Measurements from ENCODE around the gene PROS1. TPM values are rescaled to one million over a fixed set of nuclear protein-coding genes. Genes with fewer than 3 reads are reported as not detected.

PROS1 gene
- polyA plus RNA-seq (2013, experiment 1 of 2; ENCODE audit: insufficient read length) = 1.1 TPM
- polyA plus RNA-seq (2013, experiment 2 of 2; ENCODE audit: insufficient read length) = 2.1 TPM

DNA sequence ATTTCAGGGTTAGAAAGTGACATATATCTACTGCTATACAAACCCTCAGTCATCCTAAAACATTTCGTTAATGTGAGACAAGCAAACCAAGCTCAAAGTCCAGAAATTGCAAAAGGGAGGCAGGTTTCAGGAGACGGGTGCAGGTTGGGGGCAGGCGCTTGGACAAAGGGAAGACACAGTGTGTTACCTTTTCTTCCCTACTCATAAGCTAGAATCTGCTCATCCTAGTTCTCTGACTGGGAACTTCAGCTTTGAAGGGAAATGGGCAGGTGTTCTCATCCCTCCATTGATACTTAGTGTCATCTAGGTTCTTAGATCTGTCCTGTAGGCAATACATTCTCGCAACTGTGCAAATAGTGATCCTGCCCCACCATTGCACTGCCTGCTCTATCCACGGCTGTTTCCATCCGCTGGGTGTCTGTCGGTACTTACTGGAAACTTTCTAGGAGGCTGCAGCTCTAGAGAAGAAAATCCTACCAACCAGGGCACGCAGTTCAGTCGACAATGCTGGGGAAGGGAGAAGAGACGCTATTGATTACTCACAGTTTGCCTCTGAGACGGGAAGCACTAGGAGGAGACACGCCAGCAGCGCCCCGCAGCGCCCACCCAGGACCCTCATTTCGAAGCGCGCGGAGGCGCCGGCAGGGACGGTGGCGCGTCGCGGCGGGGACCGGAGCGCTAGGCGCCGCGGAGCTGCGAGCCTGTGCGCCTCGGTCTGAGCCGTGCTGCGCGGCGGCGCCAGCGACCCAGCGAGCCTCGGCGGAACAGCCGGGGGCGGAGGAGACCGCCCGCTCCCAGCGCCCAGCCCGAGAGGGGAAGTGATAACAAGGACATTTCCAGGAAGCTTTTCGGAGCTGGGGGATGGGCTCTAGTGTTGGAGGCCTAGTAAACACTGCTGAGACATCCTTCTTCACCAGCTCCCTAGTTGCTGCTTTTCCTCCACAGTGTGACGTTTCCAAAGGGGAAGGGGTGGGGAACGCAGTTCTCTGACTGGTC is at the start of gene PROS1:
TSS of gene PROS1 (minus strand) at position 766 of the 996 bp plus-strand sequence. CDS start at position 619, 147 bp downstream.
- DNase-seq = peak; percentile 63

DNA sequence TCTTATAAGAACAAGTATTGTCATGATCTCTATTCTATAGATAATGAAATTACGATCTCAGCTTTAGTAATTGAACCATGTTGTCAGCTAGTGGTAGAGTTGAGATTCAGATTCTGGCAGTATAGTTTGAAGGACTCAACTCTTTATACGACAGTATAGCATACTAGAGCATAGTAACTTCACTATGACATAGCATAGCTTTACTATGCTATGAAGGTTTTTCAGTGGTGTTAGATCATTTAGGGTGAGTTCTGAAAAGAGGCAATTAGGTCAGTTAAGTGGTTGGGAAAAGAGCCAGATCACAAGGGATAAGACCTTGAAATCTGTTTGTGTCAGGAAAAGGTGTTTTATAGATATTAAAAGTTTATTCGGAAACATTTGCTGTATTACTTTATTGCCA is 46.6 kb upstream of the PROS1 start:
- DNase-seq = no peak

DNA sequence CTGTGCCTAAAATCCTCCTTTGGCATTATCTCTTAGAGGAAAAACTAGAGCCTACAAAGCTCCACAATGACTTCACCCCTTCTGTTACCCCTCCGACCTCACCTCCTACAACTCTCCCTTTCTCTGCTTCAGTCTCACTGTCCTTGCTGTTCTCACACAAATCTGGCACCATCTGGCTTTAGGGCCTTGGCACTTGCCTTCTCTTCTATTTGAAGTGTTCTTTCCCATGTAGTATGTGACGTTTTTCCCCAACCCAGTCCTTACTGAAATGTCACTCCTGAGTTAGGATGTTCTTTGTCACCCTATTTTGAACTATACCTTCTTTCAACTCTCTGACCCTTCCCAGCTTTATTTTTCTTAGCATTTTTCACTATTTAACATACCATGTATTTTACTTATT is 46.0 kb upstream of the PROS1 start:
- DNase-seq = no peak

DNA sequence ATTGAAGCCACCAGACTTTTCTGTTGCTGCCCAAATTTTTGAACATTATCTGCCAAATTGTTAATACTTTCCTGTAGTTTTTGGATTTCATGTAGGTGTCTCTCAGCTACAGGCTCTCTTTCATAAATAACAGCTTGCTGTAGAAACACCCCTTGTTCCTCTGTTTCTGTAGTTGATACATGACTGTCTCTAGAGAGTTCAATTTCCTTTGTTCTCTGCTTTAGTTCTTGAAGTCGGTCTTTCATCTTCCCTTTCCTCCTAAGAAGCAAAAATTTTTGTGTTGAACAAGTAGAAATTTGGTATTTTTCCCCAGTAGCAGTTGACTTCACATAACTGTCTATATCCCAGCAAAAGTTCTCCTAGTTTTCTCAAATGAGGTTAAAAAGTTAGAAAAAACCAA is 41.3 kb upstream of the PROS1 start:
- DNase-seq = no peak

DNA sequence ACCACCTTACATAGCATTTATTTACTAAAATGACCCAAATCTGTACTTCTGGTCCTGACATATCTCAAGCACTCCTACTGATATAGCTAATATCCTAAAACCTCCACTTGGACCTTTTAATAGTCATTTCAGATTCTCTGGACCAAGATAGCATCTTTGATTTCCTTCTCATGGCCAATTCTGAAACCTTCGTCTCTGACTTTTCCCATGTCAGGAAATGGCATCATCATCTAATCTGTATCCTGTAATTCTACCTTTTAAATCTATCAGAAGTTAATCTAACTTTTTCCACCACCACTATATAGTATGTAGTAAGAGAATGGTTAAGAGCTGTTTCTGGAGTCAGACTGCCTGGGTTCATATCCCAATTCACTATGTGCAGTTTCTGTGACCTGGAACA is 38.5 kb upstream of the PROS1 start:
- no peak for DNase-seq

DNA sequence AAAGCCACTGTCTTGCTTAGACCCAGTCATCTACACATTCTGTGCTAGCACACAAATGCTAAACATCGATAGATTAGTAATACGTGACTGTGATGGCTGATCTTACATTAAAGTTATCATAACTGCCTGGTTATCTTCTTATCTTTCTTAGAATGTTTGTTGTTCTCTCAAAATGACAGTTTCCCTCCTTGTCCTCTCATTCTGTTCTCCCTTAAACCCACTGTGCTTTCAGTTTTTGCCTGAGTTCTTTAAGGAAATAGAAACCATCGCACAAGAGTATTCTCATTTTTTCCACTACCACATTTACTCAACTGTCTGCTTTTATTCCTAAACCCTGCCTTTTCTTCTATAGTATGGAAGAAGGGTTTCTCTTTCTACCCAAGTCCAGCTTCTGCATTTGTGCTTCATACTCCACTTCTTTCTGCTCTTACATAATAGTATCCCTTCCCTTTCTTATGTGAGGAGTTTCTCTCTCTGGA is 37.6 kb upstream of the PROS1 start:
- DNase-seq = no peak

DNA sequence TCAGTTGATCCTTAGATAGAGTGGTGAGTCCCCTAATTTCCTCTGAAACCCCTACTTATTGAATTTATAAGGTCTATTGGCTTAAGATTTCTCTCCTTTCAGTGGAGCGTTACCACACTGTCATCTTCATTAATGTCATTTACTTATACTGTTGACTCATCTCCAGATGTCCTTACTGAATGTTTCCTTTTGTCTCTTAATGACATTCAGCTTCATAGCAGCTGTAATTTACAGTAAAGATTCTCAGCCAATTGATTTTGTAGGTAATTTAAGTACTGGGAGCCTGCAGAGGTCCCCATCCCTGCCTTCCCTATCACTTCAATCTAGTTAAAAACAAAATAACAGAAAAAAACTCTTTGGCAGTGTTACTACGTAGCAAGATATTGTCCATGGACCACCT is 35.9 kb upstream of the PROS1 start:
- no peak for DNase-seq

DNA sequence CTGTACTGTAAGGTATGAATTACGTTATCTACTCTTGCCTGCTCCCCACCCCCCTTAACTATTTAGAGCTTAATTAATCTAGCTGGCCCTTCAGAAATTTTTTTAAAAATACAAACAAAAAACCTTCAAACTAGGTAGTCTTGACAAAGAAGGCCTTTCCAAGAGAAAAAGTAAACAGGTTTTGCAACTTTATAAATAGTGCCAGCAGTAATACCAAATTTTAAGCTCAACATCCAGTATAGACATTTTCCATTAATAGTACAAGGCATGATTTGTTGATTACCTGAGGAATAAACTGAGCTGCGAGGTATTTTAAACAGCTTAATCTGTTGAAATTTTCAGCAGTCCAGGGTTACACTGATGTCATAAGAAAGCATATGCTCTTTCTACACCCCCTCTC is 34.6 kb upstream of the PROS1 start:
- no peak for DNase-seq

DNA sequence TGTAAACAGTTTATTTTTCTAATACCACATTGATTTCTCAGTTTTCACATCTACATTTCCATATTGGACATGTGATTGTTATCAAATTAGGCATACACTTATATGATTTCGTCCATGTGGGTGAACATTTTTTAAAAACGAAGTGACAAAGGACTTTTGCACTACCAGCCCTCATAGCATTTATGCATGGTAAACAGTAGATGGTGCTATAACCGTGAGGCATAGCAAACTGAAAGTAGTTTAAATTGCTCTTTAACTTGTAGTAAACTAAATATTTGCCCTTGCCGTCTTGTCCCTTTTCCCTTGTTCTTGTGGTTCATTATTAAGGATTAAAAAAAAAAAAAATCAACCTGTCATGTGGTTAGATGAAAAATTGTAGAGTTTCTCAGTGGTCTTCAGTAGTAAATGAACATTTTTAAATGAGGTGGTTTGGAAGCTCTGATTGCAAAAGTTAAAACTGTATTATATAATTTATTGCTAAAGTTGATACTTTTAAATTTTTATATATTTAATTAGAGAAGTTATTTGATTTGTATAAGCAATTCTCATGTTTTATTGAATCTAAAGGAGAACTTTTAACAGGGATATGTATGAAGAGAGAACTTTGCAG is 30.7 kb upstream of the PROS1 start:
- DNase-seq = peak; percentile 63

DNA sequence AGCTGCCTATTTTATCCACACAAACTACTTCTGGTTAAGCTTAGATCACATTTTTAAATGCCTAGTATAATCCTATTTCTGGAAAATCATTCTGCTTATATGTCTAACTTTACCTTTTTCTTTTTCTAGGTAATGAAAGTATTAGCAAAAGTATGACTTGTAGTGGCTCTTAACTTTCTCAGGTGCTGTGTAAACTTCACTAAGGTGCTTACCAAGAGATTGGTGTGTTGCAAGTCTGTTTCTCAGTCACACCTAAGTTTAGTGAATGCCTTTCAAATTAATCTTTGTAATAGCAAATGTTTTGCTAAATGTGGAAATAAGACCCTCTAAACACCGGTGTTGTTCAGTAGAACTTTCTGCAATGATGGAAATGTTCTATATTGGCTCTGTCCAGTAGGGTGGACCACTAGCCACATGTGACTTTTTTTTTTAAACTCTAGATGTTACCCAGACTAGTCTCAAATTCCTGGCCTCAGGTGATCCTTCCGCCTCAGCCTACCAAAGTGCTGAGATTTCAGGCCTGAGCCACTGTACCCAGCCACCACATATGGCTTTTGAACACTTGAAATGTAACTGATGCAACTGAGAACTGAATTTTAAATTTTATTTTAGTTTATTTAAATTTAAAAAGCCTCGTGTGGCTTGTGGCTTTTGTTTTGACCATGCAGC is 28.3 kb upstream of the PROS1 start:
- DNase-seq = no peak

DNA sequence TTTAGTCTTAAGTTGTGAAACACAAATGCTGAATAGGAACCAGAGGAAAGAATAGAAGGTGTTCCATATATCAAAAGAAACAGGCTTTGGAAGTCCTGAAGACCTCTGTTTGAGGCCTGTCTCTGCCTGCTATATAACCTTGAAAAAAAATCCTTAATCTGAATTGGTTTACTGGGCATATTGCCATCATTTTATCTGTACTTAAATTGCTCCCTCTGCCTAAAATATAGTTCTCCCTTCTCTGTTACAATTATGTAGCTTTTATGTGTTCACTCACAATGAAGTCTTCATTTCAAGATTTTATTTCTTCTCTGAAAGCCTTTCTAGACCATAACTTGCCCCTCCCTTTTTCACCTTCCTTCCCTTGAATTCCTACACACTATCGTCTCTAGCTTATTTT is 27.5 kb upstream of the PROS1 start:
- no peak for DNase-seq

DNA sequence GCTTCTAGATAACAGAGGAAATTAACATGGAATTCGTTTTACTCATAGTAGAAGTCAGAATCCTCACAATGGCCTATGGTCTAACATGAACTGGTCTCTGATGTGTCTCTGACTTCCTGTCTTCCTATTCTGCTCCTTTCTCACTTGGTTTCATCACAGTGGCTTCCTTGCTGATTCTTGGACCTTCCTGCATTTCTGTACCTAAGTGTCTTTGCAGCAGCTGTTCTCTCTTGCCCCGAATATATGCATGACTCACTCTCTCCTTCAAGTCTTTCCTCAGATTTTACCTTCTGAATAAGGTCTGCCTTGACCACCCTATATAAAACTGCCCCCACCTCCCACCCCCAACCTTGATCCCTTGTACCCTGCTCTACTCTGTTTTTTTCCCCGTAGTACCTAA is 20.4 kb upstream of the PROS1 start:
- no peak for DNase-seq

DNA sequence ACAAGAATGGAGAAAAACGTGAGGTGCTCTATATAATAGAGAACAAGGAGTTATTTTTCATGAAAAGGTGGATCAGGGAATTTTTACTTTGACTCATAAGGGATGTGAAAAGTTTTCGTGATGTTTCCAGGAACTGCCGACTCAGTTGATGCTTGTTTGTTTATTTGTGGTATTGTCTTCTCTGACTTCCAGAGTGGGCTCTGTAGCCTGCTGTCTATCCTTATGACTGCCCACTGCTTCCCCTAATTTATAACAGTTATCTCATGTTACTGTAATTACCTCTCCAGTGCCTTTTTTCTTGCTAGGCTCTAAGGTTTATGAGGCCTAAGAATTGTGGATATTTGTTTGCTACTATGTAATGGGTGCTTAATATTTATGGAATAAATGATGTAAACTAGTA is 18.5 kb upstream of the PROS1 start:
- DNase-seq = no peak

DNA sequence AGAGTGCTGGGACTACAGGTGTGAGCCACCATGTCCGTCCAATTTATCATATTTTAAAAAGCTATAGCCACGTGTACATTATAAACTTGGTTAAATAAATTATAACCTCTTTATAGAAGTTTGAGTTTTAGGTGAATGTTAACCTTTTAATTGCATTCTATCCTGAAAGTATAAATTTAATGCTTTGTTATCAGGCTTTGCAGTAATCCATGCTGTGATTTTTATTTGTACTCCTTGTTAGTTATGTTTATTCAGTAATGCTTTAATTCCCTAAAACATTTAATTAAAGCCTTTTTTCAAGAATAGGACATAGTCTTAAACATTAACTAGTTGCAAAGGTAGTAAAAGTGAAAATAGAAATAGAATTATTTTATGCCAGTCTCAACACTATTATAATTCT is 17.9 kb upstream of the PROS1 start:
- DNase-seq = no peak

DNA sequence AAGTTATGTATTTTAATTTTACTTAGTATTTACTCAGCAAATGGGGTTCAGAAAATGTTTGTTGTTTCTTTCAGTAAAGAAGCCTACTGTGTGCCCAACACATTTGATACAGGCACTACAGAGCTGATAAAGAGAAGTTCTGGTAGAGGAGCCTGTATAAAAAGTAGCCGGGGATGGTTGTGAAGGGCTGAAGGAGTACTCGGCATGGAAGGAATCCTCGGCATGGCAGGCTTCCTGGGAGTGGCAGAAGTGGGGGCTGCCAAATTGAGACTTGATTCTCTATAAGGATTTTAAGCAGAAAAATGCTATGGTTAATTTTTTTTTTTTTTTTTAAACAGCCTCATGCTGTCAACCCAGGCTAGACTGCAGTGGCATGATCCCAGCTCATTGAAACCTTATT is 15.5 kb upstream of the PROS1 start:
- DNase-seq = peak; percentile 19

DNA sequence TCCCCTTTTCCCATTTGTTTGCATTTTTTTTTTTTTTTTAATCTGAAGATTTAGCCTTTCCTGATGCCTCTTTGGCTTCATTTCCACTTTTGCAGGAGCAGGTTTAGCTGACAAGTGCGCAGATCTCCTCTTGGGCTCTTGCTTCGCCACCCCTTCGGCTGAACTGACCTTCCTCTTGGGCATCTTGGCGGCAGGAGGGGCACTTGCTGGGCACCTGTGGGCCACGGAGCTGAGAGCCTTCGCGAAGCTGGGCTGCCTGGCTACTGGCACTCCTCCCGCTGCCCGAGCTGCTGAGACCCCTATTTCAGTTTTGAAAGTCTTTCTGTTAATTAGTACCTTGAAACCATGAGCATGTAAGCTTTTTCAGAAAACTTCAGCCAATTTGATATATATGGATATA is 15.1 kb upstream of the PROS1 start:
- DNase-seq = no peak

DNA sequence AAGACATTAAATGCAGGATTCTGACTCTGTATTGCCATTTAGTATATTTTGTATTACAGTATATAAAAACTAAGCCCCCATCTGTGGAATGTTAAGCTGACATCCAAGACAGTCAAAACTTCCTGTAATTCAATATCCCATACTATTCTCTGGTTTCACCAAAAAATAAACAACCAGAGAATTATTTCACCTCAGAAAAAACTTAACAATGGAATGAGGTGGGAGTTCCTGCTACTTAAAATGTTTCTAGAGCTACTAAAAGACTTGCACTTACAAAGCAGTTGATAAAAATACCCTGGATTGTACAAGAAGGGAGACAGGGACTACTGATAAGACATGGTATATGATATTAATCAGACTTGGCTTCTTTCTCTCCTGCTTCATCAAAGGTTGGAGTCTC is 14.6 kb upstream of the PROS1 start:
- peak; percentile 33 for DNase-seq

DNA sequence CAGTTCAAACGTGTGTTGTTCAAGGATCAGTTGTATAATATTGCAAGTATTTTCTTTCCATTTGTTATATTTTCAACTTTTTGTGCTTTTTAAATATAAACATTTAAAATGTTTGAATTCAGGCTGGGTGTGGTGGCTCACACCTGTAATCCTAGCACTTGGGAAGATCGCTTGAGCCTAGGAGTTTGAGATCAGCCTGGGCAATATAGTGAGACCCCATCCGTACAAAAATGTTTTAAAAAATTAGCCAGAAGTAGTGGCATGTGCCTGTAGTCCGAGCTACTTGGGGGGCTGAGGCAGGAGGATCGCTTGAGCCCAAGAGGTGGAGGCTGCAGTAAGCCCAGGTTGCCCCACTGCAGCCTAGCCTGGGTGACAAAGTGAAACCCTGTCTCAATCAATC is 10.9 kb upstream of the PROS1 start:
- no peak for DNase-seq

DNA sequence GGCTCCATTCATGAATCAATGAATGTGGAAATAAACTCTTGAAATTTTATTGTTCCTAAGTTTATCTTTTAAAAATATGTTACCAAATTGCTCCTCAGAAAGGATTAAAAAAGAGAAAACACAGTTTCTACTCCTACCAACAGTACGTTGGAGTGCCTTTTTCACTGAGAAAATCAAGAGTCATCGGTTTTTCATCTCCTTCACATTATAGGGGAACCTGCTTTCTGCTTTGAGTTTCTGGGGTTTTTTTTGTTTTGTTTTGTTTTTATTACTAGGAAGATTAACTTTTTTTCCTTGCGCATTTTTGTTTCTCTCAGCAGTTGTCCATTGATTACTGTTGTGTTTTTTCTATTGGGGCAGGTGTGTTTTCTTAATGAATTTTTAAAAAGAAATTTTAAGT is 9.7 kb upstream of the PROS1 start:
- DNase-seq = no peak

DNA sequence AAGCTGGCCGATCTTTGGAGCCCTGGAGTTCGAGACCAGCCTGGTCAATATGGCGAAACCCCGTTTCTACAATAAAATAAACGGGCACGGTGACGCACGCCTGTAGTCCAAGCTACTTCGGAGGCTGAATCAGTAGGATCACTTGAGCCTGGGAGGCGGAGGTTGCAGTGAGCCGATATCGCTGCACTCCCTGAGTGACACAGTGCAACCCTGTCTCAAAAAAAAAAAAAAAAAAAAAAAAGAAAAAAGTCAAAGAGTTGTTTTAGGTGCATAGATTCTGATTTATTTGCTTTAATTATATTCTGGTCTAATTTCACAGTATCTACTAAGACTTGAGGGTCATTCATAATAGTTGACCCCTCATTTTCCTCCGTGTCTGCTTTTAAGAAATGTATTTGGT is 8.0 kb upstream of the PROS1 start:
- no peak for DNase-seq

DNA sequence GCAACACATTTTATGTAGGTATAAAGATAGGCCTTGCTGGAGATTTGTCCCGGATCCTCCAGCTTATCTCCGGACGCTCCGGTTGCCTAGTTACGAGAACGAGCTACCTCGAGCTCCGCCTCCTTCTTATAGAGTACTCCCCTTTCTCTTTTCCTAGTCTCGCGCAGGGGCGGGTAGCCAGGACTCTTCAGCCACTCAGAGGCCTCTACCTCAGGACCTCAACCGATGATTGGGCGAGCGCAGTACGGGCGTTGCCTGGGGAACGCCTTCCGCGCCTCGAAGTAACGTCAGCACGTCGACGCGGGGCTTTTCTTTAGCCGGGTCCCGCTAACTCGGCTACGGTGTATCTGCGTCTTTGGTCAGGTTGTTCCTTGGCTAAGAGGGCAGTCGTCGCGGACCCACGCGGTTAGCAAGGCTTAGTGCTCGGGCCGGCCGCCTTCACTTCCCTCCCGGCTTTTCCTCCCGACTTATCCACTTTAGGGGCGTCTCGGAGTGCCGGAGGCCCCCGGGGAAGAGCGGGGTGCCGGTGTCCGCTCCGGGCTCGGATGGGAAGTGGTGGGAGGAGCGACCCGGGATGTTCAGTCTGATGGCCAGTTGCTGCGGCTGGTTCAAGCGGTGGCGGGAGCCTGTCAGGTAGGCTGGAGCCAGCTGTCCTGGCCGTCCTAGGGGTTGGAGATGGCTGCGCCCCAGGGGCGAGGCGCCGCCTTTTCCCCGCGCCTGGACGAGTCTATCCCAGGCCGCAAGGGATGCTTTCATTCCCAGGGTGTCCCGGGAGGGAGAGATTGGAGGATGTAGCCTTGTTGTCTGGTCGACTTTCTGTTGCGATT is 6.4 kb upstream of the PROS1 start, which contains the start of gene ARL13B:
TSS of gene ARL13B (plus strand) at position 306 of the 827 bp plus-strand sequence. CDS start at position 575, 269 bp downstream.
- peak; percentile 99 for DNase-seq

DNA sequence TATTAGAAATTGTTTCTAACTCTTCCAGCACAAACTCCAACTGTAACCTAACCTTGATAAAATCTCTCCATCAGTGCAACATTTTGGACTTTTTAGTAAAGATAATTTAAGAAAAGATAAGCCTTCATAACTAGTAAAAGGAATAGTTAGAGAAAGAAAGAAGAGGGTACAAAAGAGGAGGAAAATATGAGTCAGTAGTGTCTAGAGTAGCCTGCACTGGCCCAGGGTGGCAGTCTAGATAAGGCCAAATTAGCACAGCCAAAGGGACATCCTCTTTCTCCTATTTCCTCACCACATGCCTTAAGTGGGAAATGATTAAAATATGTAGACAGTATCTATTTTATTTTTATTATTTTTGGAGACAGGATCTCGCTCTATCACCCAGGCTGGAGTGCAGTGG is 3.7 kb downstream of the PROS1 start:
- DNase-seq = no peak
